Eye (tissue), 1 donor: ENCODE results near the gene DCN.

ENCODE experiments used
- DNase-seq: peaks from one replicate; pipeline ENCODE4 v3.0.0-alpha.2; 2015

DCN gene

GRCh38 chr12:91098941-91099340 lies 83.7 kb downstream of the DCN start:
- DNase-seq = no peak

- no peak for DNase-seq
These were observed 84.2 kb downstream of the DCN start for GRCh38 chr12:91098461-91098860.

GRCh38 chr12:91094957-91095356 lies 87.7 kb downstream of the DCN start:
- DNase-seq = no peak

- DNase-seq = no peak
These were observed 88.5 kb downstream of the DCN start for GRCh38 chr12:91094032-91094662.

- DNase-seq = no peak
These were observed 89.3 kb downstream of the DCN start for GRCh38 chr12:91093341-91093740.

GRCh38 chr12:91091916-91092715 lies 90.5 kb downstream of the DCN start:
- no peak for DNase-seq
